Tongue (tissue), 3 donors: ENCODE measurements around the gene MAP3K2. TPM values are rescaled to one million over a fixed set of nuclear protein-coding genes. Genes with fewer than 3 reads are reported as not detected.
A peak's percentile ranks its signal among the peaks of the same experiment; 100 is the strongest.

Experiments used
- DNase-seq: peaks from one replicate; pipeline ENCODE4 v3.0.0-alpha.2; 2015
- small RNA-seq: library from RNA; depleted of rRNA; stranded (forward); fragments of <200 nt; gene quantifications from one replicate; pipeline ENCODE3, GENCODE V24; 2014; ENCODE audit warnings: low replicate concordance
- total RNA-seq: library from RNA; depleted of rRNA; stranded (reverse); fragments of >200 nt; gene quantifications from one replicate; pipeline ENCODE4 v1.2.3, GENCODE V29; 2014

The MAP3K2 gene
- total RNA-seq, 1 donor from 2014 or later: 57.7 TPM

DNA sequence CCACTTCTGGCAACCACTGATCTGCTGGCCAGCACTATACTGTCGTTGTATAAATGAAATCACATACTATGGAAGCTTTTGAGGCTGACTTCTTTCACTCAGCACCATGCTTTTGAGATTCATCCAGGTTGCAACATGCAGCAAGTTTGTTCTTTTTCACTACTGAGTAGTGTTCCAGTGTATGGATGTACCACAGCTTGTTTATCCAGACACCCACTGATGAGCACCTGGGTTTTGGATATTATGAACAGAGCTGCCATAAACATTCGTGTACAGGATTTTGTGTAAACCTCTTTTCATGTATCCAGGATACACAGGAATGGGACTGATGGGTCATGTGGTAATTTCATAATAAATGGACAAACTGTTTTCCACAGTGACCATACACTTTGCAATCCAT lies 104.5 kb downstream of the MAP3K2 start:
- no peak for DNase-seq

DNA sequence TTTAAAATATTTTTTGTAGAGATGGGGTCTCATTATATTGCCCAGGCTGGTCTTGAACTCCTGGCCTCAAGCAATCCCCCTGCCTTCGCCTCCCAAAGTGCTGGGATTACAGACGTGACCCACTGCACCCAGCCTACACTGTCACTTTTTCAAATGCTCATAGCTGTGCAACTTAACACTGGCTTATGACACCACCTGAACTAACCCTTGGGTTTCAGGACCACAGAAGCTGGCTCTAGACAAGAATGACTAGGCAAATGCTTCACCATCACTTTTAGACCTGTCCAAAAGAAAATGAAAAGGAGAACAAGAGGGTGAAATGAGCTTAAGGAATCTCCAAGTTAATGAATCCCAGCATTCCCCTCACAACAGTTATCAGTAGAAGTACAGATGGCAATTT lies 107.1 kb downstream of the MAP3K2 start:
- no peak for DNase-seq

DNA sequence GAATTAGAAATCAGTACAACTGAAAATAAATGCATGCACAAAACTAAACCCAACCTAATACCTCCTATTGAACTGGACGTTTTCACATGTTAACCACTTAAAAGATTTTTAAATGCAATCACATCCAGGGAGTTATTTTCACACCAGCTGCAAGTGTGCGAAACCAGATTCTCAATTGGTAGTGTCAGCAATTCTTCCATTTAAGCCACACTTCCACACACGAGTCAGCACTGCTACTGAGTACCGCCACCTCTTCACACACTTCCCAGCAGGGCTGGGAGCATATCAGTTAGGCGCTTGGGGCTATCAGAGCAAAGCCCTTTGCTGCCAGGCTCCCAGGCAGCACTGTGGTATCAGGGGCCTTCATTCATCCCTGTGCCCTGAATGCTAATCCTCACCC lies 108.0 kb downstream of the MAP3K2 start:
- no peak for DNase-seq

DNA sequence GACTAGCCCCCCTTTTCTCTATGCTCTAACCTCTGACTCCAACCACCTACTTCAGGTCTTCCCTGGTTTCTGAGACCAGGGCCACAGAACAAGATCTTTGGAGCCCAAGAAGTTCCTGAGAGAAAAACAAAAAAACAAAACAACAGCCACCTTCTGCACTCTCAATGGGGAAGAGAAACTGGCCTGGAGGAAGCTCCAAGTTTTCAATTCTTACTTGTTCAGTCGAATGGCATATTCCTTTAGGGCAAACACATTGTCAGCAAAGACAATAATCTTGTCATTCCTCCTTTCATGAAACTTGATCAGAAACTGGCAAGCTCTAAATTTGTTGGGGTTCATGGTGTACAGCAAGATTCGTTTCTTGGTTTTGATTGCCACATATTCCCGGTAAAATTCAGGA lies 108.8 kb downstream of the MAP3K2 start:
- no peak for DNase-seq

DNA sequence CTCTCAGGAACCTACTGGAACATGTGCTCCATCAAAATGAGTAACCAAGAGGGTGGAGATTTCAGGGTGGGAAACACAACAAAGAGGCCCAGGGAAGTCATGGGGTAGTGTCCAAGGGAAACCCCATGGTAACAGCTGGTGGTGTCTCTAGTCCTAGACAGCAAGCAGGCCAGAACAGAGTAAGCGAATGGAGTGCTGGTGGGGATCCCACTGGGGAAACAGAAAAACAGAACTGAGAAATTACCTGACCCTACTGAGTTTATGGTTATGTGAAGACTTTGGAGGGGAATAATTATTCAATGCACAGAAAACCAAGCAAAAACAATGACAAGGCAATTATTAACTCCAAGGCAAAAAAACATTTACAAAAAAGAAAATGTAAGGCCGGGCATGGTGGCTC lies 110.7 kb downstream of the MAP3K2 start:
- DNase-seq: no peak

DNA sequence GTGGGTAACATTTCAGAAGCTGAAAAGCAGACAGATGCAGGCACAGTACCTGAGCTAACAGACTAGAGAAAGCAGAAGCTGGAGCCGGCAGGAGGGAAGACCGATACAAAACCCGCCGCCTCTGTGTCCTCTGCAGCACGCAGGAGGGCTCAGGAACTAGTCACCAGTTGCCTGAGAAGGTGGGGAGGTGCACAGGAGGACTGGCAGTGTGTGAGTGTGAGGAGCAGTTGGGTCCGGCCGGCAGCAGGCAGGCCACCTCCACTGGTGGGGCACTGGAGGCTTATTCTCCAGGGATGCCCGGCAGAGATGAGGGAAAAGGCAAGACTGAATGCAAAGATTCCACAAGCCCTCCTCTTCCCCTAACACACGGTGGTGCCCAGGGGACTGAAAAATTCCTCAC lies 112.0 kb downstream of the MAP3K2 start:
- no peak for DNase-seq

DNA sequence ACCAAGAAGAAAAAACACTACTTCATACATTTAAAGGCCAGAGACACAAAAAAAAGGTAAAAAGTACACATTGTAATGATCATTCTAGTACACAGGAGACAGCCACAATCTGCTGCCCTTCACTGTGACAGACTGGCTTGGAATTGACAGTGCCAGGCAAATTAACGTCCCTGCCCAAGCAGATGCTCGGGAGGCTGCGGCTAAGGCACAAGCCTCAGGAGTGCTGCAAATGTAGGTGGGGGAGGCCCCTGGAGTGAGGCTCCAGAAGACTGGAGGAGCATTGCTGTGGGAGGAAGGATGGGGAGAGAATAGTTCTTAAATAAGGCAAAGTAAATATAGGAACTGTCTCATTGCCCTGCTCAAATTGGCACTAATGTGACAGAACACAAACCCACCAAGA lies 112.4 kb downstream of the MAP3K2 start:
- DNase-seq: no peak

DNA sequence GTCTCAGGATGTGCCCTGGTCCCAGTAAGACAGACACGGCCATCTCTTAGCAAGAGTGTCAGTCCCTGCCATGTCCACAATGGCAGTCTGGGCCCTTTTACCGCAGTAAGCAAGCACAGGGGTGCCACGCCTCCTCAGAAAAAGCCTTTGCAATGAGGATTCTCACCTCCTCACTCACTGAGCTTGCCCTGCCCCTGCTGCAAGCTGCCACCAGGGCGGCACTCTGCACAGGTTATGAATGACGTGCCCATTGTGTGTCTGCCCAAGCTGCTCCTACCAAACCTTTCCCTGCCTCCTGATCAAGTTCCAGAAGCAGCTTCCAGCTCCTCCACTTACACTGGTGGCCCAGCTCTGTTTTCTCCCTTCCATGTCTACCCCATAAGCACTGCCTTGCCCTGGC lies 117.1 kb downstream of the MAP3K2 start:
- DNase-seq: no peak

DNA sequence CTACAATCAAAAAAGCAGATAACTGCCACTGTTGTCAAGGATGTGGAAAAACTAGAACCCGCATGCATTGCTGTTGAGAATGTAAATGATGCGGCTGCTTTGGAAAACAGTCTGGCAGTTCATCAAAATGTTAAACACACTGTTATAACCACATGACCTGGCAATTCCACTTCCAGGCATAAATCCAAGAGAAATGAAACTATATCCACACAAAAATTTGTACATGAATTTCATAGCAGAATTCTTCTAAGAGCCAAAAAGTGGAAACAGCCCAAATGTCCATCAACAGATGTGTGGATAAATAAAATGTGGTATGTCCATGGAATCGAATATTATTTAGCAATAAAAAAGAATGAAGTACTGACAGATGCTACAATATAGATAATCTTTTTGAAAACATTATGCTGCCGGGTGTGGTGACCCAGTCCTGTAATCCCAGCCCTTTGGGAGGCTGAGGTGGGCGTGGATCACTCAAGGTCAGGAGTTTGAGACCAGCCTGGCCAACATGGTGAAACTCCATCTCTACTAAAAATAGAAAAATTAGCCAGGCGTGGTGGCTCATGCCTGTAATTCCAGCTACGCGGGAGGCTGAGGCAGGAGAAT lies 125.9 kb downstream of the MAP3K2 start:
- DNase-seq: peak; percentile 38

DNA sequence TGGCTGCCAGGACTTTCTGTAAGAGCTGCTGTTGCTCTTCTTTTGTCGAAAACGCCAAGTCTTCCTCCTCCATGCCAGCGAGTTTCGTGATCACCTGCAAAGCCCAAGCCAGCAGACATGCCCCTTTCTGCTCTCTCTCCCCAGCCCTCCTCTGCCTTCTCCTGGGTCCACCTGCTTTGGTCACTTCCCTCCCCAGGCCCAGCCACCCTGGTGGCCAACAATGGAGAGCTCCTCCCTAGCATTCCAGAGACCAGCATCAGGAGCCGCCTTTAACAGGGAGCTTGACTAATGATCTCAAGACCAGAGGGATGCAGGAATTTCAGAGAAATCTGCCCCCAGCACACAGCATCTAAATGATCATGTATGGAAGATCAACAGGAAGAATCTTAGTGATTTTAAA lies 128.4 kb downstream of the MAP3K2 start:
- no peak for DNase-seq

DNA sequence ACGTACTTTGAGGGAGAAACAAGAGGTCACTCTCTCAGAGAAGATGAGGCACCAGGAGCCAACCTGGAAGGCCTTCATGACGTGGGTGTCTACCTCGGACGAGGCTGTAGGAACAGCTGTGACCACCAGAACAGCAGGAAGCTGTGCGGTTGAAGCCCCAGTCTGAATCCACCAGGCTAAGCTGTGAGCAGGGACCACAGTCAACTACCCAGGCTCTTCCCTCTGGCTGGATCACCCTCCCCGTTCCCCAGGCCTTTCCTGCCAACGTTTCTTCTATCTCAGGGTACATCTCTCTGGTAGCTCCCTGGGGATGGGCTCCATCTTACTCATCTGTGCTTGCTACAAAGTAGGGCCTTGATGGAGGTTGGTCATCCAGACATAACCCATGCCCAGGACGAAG lies 130.9 kb downstream of the MAP3K2 start:
- DNase-seq: no peak

DNA sequence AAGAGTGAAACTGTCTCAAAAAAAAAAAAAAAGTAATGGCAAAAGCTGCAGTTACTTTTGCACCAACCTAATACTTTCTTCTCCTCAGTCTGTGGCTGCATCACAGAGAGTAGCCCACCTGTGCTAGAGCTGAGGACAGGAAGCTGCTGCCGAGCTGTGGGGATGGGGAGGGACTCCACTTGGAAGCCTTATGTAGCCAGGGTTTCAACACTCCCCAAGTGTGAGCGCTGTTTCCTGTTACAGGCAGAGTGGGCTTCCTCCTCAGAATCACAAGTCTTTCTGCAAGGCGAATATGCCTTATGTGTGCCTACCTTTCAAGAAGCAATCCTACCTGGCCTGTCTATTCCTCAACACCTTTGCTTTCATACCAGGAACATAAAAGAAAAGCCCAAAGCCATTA lies 131.4 kb downstream of the MAP3K2 start:
- no peak for DNase-seq

DNA sequence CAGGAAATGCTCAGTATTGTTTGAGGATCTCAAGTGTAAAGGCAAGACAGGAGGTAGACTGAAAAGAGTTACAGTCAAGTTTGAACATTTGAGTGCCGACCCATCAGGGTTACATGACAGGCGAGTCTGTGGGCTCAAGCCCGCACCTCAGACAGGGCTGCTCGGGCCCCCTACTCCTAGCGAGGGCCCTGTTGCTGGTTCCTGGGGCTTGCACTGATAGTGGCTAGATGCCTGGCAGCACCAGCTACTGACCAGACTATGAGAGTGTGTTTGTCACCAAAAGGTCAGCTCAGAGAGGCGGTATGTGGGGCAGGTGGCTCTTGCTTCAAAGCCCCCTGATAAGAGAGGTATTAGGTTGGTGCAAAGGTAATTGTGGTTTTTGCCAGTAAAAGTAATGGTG lies 132.1 kb downstream of the MAP3K2 start:
- DNase-seq: no peak

DNA sequence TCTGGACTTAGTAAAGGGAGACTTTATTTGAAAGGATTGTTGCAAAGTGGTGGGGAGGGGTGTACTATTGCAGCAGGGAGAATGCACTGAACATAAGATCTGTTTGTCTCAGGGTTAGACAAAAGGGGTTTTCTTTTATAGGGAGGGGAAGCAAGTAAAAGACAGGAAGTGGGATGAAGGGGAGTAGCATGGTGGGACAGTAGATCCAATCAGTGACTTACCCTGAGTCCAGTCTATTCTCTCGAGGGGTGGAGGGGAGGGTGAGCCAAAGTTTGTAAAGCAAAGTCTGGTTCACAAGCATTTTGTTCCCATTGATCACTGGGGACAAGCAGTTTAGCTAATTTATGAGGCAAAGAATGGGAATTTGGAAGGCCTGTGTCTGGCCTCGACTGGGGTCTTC lies 132.6 kb downstream of the MAP3K2 start:
- peak; percentile 49 for DNase-seq

DNA sequence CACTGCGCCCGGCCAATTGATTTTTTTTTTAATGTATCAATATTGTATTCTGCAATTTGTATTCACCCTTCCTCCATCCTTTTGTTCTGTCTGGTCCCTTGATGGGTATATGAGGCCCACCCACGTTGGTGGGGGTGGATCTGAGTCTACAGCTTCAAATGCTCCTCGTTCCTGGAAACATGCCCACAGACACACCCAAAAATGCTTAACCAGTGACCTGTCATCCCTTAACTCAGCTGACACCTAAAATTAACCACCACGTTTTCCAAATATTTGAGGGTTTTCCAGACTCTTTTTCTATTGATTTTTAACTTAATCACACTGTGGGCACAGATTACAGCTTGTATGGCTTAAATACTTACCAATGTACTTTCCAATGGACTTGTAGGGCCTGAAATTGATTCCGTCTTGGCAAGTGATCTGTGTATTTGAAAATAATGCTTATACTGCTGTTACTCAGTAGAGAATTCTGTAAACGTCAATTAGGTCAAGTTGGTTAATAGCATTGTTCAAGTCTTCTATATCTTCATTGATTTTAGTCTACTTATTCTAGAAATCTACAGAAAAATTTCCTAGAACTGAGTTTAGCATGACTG lies 133.3 kb downstream of the MAP3K2 start:
- DNase-seq: peak; percentile 29

Small RNAs within 50 kb of the gene (small RNA-seq; reads per million reads assigned to genes)
- 0.05 reads per million for gene MIR4783
- gene RNU6-1147P: not detected

Other genes starting within 250 kb of the MAP3K2 start
- 4.4 TPM for gene CYP27C1, start 167.7 kb downstream of the MAP3K2 start, total RNA-seq
- 59.2 TPM for gene ERCC3, start 93.8 kb downstream of the MAP3K2 start, total RNA-seq
- gene PROC, start 30.5 kb upstream of the MAP3K2 start, total RNA-seq: not detected
- gene IWS1, start 138.5 kb upstream of the MAP3K2 start, total RNA-seq: 55.2 TPM
- gene MYO7B, start 147.7 kb upstream of the MAP3K2 start, total RNA-seq: 1.5 TPM